Activated CD4-positive, alpha-beta T cell treated with anti-CD3 and anti-CD28 coated beads, Interleukin-2, amount 50 U/mL, for 16 hours (primary cell): Measurements from ENCODE around the gene KNCN.

Experiments used
- DNase-seq: peaks from one replicate; pipeline ENCODE4 v3.0.0-alpha.2; 2020

KNCN gene

DNA sequence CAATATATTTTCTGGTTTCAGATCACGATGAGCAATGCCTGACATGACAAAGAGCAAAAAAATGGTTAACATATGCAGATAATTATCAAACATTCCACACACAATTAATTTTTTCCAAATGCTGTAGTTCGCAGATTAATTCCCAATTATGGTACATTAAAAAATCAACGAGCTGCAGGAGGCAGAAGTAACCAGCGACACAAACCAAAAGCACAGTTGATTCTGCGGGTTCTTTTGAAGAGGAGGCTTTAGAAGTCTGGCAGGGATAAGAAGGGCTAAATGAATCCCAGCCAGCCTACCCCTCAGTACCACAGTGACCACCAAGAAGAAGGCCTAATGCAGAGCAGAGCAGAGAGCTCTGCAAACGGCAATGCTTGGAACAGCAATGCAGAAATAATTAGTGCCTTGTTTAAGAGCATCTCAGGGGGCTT lies 17.0 kb upstream of the KNCN start:
- no peak for DNase-seq

DNA sequence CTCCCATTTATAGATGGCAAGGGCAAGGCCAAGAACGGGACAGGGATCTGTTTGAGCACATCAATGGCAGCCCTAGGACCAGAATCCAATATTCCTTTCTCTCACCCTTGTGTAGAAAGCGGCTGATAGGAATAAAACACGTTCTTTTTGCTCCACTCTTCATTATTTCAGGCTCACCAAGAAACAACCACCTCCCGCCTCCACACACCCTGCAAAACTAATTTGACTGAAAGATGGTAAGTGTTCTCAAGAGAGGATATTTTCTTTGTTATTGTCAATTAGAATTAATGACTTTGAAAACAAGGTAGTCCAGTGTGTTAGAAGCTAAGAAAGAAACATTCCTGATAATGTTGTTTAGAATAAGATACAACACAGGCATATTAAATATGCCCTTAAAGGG lies 11.9 kb upstream of the KNCN start:
- DNase-seq = no peak

DNA sequence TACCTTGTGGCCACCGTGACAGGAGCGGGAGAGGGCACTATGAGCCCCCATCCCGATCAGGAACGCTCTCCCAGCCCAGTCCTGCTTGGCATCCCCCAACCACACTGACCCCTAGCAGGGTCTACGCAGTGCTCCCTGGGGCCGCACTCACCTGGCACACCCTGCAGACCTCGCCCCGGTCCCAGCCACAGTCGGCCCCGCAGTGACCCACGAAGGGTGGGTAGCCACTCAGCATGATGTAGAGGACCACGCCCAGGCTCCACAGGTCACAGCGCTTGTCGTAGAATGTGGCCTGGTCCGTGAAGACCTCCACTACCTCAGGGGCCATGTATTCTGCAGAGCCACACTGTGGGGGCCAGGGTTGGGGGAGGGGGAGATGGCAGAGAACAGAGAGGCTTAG lies 11.1 kb upstream of the KNCN start:
- DNase-seq = no peak

DNA sequence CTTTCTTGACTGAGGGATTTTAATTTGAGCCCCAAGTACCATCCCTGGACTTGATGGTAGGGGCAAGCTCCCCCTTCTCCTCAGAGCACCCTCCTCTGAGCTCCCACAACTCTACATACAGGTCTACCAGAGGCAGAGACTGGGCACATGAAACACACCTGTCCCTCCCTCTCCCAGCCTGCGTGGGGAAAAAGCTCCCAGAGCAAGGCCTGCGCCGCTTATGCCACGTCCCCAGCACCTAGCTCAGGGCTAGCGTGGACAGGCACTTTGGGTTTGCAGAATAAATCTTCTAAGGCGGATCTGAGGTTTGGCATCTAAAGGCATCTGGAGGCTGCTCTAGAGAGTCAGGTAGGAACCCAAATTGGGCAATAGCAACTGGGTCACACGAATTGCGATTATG lies 7.5 kb upstream of the KNCN start:
- DNase-seq = no peak

DNA sequence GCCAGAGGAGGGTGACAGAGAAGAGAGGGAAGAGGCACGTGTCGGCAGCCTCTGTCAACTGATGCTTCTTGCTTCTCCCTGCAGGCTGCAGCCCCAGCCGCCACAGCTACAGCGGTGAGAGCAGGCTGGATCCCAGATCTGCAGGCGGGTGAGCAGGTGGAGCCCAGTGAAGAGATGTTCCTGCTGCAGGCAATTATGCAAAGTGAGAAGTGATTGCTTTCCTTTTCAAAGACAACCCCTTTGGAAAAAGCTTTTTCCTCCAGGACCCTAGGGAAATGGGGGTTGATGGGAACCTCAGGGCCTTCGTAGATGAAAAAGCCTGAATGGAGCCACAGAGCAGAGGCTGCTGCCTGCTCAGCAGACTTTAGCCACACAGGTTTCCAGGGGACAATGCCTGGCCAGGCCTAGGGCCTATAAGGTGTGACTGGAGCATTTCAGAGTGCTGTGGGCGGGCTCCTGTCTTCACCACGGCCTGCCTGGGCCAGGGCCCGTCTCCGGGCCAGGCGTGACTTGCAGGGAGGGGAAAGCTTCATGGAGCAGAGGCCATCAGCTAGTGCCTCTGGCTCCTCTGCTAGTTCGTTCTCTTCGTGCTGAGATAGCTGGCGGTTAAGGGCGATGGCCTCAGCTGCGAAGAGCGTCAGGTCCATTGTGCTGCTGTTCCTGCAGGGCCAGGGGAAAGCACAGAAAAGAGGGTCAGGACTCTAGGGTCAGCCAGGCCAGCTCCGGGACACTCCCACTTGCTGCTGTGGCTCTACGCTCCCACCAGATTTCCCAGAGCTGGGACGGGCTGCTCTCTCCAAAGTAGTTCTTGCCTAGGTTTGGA lies 6.9 kb upstream of the KNCN start:
- DNase-seq = no peak

DNA sequence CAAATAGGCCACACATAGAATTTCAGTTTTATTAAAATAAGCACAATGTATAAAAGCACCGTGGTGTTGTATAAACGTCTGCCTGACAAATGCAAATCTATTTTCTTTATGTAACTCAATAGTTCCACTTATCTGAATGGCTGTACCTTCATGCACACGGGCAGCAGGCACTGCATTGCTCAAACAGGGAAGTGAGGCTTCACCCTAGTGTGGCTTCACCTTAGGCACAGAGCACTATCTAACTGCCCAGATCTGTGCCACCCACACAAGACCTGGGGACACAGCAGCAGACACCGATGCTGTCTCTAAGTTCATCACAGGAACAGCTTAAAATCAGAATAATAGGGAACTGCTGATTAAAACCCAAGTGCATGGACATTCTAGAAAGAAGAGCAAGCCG lies 6.0 kb upstream of the KNCN start:
- no peak for DNase-seq

DNA sequence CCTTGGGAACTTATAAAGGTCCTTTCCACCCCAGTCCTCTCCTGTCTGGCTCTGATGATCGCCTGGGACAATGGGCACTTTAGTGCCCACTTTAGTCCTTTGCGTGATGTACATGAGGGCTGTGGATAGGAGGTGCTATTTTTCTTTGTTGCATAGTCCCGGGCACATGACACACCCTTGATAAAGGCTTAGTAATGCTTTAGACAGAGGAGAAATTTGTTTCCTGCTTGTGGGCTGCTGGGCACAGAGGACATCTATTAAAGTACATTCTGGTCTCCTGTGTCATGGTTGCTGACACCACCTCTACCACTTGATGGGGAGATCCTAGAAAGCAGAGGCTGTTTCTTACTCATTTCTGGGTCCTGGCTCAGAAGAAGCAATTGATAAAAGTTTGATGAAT lies 5.4 kb upstream of the KNCN start:
- no peak for DNase-seq

DNA sequence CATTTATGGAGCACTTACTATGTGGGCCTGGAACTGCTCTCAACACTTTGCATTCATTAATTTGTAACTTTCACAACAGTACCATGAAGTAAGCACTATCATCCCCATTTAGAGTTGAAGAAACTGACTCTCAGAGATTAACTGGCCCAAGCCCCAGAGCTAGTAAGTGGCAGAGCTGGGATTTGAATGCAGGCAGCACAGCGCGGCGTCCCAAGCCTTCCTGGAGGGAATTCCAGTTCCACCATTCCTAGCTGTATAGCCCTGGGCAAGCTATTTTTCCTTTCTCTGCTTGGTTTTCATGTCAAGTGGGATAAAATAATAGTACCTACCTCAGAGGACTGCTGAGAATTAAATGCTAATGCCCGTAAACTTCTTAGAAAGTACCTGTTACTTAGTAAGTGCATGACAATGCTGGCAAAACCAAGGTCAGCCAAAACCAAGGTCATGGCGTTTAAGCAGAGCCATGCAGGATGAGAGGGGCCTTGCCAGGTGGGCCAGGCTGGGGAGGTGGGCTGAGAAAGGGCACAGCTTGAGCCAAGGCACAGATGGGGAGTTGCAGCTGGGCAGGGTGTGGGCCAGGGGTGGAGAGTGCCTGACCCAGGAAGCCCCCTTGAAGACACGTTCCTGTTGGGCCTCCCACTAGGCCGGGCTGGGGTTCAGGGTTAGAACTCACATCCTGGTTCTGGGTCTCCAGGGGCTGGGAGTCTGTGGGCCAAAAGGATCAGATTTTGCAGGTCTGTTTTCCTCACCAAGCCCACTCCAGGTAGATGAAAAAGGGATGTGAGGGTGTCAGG lies 4.6 kb upstream of the KNCN start:
- no peak for DNase-seq

DNA sequence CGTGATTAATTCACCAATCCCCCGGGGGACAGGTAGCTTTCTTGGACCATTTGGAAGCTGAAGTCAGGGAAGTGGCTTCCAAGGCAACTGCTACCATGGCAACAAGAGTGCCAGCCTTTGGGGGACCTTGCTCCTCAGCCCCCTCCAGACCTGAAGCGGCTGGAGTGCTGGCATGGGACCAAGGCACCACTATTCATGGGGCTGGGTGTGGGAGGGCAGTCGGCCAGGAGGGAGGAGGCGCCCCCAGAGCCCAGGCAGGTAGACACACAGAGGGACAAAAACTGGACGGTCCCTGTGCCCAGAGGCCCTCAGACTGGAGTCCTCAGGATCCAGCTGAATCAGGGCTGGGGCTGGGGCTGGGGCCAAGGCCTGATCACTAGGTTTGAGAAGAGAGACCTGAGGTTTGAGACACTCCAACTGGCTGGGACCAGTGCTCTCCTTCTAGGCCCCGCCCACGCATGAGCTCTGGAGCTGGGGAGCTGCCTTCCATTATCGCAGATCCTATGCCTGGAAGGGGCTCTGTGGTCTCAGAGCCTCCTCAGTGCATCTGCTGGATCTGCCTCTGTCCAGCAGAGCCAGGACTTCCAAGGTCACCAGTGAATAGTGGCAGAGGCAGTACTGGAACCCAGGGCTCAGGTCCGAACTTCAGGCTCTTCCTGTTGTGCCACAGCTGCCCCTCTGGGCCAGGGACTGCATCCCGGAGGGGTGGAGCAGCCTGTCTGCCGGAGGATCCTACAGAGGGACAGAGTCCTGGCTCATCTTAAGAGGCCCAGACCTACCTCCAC lies 3.3 kb upstream of the KNCN start:
- DNase-seq = no peak

DNA sequence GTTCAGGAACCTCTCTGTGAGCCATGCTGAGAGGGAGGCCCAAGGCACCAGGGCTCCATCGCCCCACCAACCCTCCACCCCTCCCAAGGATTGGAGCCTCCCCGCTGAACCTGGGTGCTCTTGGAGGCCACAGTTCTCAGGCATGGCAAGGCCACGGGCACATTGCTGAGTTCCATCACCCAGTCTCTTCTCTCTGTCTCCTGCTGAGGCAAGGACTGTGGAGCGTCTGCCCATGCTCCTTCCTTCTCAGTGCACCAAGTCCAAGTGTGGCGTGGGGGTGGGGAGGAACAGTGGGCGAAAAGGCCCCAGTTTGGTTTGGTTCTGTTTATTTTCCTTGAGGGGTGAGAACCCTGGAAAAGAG lies 2.8 kb upstream of the KNCN start:
- DNase-seq = no peak

DNA sequence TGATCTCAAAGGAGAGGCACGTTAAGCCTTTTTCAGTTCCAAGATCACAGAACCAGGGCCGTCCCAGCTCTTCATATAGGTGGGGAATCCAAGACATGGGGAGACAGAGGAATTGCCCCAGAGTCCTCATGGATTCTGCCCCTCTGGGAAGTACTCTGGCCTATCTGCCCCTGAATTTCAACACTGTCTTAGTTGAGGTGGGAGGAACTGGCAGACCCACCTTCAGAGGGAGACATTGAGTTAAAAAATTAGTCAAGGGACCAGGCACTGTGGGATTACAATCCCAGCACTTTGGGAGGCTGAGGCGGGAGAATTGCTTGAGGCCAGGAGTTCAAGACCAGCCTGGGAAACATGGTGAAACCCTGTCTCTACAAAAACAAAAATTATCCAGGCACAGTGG lies 2.1 kb upstream of the KNCN start:
- no peak for DNase-seq

DNA sequence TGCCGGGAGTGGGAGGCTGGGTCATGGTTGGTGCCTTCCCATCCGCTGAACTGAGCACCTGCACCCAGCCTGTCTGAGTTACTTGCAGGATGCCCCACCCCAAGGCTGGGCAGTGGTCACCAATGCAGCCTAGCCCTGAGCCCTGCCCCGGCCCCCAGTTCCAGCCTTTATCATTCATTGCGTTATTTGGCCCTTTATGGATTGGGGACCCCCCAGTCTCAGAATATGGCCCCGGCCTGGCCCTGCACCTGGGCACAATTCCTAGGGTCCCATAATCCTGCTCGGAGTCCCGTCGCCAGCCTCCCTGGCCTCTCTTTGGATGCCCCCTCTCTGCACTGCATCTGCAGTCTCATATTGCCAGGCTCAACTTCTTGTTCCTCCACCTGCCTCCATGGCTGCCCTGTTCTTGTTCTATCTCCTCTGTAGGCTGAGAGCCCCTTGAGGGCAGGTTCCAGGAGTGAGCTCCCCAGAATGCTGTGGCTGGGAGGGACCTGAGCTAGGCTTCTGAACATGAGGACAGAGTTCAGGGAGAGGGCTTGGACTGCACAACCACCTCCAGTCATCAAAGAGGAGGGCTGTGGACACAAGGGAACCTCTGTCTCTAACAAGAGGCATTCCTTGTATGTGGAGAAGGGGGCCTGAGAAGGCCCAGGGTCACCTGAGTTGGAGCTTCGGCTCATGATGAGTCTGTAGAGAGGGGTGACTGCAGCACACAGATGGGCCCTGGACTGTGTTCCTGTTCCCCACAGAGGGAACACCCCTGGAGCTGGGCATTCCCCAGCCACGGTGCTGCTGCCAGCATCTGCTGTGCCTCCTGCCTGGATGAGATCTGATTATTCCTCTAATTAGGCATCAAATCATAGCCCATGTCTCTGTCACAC lies 1.1 kb upstream of the KNCN start:
- DNase-seq = no peak

DNA sequence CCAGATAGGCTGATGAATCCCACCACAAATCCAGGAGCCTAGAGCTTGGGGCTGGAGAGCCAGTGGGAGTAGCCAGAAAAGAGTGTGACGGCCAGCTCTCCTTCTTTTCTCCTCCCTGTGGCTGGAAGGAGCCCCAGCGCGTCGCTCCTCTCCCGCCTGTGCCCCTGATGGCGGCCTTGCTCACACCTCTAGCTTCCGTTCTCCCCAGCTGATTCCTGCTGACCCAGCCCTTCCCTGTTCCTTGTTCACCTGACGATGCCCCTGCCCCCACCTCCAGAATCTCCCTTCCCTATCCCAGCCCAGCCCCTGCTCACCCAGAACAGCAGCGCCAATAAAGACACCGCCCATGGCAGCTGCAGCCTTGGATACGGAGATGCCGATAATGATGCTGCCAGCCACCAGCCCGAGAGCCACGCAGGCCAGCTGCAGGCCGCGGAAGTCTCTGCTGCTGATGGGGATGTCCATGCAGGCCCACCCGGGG lies 656 bp downstream of the KNCN start:
- no peak for DNase-seq

DNA sequence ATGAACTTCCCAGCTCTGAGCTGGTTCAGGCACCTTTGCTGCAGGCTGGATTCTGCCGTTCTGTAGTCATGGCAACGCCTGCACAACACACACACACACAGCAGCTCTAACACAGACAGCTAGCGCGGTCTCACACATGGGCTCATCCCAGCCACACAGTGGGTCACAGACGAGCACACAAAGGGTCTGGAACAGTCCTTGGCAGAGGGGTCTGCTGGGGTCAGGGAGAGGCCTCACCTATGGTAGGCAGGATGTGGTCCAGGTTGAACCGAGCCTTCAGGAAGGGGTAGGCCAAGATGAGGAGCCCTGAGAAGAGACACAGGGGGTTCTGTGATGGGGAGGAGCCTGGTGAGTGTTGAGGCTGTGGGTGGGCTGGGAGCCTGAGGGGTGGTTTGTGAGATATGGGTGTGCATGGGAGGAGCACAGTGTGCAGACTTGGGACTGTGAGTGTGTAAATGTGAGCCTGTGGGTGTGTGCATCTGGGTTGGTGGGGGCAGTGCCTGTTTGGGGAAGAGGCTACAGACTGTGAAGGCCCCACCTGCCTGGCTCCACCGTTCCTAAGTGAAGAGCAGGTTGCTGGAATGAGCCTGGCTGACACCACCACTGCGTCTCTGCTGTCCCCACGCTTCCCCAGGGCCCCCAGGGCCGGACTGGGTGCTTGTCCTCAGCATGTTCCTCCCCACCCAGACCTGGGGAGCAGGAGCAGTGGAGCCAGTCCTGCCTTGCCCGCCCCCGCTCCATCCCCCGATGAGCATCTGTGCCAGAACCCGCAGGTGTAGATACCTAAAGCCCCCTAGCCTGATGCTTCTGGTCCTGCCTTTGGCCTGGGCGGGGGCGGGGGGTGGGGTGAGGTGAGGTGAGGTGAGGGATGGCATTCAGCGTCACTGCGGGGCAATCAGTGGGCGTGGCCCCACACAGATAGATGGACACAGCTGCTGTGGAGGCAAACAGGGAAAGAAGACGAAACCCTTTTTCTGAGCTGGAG lies 1.5 kb downstream of the KNCN start:
- peak; percentile 29 for DNase-seq

DNA sequence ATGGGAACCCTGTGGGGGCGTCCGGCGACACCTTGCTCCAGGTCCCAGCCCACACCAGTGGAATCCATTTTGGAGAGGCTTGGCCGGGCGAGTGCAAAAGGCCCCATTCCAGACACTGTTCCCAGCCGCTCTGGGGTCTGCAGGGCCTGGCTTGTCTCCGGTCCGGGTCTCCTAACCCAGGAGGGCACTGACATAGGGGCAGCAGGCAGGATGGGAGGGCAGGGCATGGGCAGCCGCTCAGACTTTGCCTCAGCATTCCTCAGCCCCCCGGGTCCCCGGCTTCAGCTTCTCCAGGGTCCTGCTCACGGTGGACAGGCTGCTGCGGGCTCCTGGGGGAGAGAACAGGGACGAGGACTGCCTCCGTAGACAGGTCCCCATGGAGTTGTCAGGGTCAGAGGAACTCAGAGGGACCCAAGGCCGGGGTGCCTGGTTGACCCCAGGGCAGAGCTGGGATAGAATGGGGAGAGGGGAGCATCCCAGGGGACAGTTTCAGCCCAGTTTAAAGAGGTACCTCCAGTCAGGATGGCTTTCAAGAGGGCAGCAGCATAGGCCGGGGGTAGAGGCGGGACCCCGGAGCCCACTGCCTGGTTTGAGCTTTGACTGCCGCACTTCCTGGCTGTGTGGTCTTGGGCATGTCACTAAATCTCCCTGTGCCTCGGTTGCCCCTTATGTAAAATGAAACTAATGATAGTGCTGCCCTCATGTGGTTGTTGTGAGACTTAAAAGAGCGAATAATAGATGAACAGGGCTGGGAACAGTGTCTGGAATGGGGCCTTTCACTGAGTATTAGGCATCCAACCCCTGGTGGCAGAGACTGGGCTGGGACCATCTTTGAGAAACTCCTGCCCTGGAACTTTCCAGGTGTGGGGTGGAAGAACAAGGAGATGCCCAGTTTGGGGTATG lies 3.7 kb downstream of the KNCN start:
- peak; percentile 43 for DNase-seq

DNA sequence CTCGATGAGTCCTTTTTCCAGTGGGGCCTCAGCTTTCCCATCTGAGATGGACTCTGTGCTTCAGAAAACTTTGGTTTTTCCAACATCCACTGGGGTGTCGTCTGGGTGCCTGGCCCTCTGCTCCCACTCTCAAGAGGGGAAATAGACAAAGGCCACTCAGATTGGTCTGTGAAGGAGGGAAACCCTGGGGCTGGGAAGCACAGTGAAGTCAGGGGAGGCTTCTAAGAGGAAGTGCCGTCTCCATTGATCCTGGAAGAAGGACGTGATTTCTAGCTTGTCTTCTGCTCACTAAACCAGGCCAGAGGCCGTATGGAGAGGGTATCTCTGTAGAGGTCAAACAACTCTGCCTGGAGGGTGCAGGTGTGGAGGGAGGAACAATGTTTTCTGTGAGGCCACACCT lies 5.2 kb downstream of the KNCN start:
- DNase-seq = no peak

DNA sequence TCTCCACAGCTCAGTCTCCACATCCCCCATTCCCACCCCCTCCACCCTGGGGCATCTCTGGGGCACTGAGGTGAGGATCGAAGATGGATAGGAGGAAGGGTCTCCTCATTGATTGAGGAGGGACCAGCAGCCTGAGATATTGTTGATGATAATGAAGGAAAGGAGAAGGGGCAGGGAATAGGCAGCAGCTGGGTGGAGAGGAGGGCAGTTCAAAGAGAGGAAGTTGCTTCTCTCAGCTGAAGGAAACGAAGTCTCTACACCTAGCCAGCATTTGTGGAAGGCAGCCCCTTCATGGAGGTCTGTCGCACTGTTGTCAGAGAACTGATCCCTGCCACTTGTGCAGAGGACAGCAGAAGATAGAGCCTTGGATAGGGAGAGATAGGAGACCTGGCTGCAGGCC lies 5.7 kb downstream of the KNCN start:
- DNase-seq = no peak

DNA sequence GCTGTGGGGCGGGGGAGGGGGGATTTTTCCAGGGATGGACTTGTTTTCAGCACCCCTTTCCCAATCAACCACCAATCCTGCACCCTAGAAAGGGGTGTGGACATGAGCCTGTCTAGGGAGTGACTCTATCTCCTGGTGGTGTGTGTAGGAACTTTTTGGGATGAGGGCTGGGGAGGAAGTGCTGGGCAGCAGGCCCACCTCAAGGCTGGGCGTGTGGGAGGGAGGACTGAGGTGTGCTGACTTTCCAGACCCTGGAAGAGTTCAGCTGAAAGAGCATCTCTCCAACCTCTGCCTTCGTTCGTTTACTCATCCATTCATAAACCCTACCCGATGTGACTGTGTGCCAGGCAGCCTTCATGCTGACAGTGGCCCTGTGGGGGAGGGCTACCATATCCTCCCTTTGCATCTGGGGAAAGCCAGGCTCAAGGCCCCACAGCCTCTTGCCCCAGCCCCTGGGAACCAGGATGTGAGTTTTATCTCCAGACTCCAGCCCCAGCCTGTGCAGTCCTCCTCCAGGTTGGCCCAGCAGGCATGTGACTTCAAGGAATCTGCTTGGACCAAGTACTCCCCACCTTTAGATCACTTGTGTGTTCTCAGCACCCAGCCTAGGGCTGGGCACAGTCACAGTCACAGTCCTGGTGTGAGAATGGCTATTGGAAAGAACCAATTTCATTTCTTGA lies 6.7 kb downstream of the KNCN start:
- no peak for DNase-seq

DNA sequence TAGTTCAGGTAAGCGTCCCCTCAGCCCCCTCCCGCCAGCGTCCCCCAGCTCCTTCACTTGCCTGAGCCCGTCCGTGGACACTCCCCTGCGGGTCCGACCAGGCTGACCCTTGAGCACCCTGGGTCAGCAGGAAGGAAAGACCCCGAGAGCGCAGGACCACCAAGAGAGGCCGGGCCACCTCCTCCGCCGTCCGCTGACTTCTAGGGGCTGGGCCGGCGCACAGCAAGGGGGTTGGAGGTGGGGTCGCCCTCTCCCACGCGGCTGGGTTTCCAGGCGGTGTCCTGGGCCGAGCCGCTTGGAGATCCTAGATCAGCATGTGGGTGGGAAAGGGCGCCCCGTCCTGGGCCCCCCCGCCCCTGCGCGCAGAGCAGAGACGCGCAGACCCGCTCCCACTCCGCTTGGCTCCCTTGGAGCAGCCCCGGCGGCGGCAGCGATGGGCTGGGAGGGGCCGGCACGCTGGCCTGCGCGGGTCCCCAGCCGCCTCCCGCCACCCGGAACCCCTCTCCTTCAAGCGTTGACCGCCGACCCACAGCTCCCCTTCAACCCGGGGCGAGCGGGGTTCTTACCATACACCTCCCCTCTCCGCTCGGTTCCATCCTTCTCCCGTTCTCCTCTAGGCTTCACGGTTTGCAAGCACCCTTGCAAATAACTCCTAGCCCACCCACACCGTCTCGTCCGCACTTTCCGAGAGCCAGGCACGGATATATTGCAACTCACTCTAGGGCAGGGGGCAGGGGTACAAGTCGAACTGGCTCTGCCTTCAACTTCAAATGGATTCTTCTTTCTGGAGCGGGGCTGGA lies 7.5 kb downstream of the KNCN start:
- DNase-seq = no peak
